Activated CD4-positive, alpha-beta T cell treated with anti-CD3 and anti-CD28 coated beads, Interleukin-2, amount 50 U/mL, for 24 hours (primary cell): ENCODE results near the gene NALCN.

Experiments used
- DNase-seq, 2 donors: peaks; one replicate each; pipeline ENCODE4 v3.0.0-alpha.2; 2020; ENCODE audit warnings: low read depth in 1 of 2, low spot score in 1 of 2

NALCN gene

DNA sequence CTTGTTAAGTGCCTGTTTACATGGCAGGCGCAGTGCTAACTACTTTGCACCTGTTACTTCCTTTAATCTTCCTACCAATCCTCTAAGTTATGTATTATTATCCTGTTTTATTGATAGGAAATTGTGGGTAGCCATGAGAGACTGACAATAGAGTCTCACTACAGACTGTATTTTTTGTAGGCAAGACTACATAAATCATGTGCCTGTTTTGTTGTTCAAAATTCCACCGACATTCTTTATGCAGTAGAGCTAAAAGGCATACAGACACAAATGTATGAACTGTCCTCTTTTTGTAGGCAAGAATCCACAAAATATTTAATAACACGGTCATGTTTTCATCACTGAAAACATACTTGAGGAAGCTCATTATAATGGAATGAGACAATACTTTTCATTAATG is 205.5 kb downstream of the NALCN start:
- no peak for DNase-seq

- DNase-seq, result no peak
Measured at GRCh38 chr13:101209206-101209893, 207.0 kb downstream of the NALCN start.

DNA sequence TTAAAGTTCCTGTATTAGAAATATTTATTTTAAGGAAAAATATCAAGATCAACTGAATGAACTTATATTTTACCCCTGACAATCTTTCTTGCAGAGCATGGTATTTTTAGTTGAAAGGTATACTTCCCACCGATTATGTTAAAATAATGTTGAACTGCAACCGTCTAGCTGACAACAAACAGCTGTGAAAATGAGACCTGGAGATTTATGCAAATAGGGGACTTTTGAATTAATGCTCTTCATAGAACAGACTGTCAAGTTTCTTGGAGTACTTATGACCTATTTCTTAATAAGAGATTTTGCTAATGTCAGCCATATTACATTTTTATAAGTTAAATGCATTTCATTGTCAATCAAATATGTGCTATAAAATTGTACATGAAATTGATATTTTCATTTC is 210.9 kb downstream of the NALCN start:
- DNase-seq, result no peak

DNA sequence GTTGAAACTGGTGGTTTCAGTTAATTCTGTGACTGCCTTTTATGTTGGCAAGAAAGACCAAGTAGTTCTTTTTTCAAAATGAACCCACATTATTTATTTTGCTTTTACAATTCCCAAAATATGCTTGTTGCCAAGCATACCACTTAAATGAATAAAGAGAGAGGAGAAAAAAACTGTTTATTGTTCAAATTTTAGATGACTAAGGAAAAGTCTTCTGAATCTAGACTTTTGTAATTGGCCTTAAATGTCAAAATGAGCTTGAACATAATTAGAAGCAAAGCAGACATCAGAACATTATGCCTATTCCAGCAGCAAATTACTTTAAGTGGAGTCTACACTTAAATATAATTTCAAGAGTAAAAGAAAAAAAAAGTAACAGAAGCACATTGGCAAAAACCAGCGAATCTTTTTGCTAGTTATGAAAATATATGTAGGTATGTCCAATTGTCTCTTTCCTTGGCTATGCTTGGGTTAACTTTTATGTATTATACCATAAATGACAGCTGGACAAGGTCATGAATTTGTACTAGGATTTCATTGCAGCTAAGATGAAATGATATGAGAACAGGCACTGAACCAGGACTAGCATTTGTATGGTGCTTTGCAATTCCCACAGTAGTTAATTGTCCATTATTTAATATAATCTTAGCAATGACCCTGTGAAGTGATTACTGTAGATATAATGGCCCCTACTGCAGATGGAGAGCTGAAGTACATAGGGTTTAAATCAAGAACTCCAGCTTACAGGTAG is 211.9 kb downstream of the NALCN start:
- no peak for DNase-seq

DNA sequence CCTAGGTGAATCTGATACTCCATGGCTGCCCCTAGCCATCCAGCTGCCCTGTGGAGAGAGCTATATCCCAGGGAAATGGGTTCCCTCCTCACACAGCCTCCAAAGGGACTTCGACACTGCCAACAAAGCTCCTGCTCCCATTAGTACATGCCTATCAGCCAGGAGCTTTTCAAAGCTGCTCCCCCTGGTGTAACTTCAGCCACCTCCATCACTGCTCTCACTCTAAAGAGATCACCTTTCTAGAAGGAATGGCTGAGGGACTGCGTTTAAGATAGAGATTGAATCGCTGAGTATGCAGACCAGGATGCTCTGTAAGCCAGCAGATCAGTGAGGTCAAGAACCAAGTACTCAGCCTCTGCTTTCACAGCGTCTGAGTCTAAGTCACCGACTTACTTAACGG is 213.7 kb downstream of the NALCN start:
- DNase-seq, result no peak

GRCh38 chr13:101190976-101191375 is 225.3 kb downstream of the NALCN start:
- DNase-seq, result no peak

- no peak for DNase-seq
Measured at GRCh38 chr13:101190337-101190736, 226.0 kb downstream of the NALCN start.

GRCh38 chr13:101185606-101186005 is 230.7 kb downstream of the NALCN start:
- no peak for DNase-seq

GRCh38 chr13:101181076-101181685 is 235.1 kb downstream of the NALCN start:
- no peak for DNase-seq

DNA sequence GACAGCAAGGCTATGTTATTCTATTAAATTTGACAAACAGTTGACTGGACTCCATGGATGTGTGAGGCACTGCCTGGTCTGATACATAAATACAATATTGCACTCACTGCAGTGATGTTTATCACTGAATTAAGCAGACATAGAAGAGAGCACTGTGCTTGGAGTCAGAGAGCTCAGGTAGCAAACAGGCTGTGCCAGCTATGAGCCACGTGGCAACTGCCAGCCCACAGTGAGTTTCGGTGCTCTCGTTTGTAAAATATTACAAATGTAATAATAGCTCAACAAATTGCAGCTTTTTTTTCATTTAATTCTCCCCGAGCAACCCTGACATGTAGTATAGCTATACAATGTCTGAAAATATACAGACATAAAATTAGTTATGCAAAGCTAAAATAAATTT is 237.3 kb downstream of the NALCN start:
- no peak for DNase-seq

GRCh38 chr13:101178406-101178805 is 237.9 kb downstream of the NALCN start:
- no peak for DNase-seq

GRCh38 chr13:101170306-101170705 is 246.0 kb downstream of the NALCN start:
- no peak for DNase-seq

DNA sequence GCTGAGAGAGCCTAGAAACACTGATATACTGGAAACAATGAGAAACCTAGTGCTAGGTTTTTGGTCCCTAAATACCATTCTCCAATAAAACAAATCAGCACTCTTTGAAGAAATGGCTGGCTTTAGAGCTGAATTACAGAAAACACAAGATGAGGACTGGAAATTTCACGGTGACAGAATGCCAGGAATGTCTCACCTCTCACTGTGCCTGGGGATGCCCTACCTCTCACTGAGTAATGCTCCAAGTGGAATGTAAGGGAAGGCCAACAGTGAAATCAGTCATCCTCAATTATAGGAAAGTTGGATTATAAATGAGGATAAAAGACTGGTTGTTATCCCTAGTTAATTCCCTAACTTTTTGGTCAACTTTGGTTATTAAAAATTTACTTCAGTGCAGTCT is 259.0 kb downstream of the NALCN start:
- no peak for DNase-seq

GRCh38 chr13:101155920-101156319 is 260.4 kb downstream of the NALCN start:
- DNase-seq, result no peak

GRCh38 chr13:101152184-101152583 is 264.1 kb downstream of the NALCN start:
- no peak for DNase-seq

GRCh38 chr13:101150998-101151397 is 265.3 kb downstream of the NALCN start:
- DNase-seq, result no peak

DNA sequence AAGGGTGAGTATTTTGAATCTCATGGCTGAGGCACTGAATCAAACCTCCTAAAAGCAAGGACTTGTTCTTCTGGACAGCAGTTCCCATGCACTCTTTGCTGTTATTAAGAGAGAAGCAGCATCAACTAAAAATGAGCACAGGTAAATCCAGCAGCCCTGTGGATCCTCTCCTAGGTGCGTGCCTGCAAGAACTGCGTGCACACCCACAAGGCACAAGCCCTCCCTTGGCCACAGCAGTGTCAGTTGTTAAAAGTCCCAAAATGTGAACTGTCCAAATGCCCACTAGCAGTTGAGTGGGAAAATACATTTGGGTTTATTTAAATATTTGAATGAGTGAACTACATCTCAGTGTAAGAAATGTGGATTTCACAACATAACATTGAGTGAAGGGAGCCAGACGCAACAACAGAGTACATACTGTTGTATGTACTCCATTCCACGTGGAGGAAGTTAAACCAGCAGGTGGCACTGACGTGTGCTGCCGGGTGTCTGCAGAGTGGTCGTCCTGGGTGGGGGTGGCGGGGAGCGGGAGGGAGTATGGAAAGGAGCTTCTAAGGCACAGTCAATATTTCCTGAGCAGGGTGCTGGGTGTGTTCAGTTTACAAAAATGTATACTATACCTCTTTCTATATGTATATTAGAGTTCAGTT is 266.4 kb downstream of the NALCN start:
- DNase-seq, result no peak

DNA sequence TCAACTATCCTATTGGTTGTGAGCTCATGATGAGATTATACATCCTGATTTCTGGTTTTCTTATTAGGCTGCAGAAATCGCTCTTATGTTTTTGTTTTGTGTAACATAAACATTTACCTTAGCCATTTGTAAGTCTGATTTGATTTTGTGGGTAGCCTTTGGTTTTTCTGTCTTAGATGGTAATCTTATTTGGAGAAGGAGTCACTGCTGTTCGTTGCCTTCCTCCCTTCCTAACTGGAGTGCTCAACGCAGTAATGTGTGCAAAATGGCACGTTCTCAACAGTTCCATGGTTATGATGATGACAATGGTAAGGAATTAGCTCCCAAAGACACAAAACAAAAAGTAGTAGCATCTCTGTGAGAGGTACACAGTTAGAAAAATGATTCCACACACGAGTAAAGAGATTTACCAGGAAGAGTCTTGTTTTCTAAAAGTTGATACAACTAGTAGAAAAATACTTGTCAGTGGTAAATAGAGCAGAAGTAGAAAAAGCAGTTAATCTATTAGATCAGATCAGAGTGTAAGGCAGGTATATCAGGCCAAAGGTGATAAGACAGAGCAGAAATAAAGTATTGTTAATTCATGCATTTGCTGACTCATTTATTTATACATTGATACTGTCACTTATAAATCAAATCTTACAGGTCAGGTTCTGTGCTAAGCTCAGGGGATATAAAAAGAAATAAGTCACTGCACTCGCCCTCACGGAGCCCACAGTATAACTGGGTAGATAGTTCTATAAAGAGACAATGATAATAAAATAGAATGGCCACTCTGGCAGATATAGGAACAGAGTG is 270.0 kb downstream of the NALCN start:
- no peak for DNase-seq

GRCh38 chr13:101144808-101145419 is 271.4 kb downstream of the NALCN start:
- DNase-seq, result peak in 1 of 2 donors; percentile 12

DNA sequence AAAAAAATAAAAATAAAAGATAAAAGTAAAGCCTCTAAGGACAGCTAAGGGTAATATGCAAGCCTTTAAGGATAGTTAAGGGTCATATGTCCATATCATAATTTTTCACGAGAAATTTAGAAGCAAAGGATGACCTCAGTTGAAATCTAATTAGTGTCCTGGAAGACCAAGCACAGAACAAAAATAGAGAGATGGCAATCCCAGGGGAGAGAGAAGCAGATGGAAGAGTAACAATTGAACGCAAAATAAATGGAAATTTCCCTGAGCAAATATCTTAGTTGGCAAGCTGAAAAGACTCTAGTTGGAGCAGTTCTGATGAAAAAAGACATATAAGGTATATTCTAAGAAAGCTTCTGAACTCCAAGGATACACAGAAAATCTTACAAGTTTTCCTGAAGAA is 275.4 kb downstream of the NALCN start:
- no peak for DNase-seq
